Neural progenitor cell (in vitro differentiated cells): ENCODE data around the gene COG5.

ENCODE experiments used
- EZH2 ChIP-seq: fragments of 200-600 bp; sonication (generic); IDR thresholded peaks from 2 replicates; pipeline ENCODE4 v1.6.1; 2017; ENCODE audit warnings: antibody characterized with exemption, mild to moderate bottlenecking, moderate library complexity
- EZH2phosphoT487 ChIP-seq: fragments of 200-600 bp; sonication (generic); IDR thresholded peaks from 2 replicates; pipeline ENCODE4 v1.6.1; 2017; ENCODE audit warnings: antibody characterized with exemption
- TF ChIP-seq, protein P1 (sequence below): fragments of 200-600 bp; sonication (generic); IDR thresholded peaks from 2 replicates; pipeline ENCODE4 v1.5.1; 2017; ENCODE audit warnings: antibody characterized with exemption, mild to moderate bottlenecking

DNA sequence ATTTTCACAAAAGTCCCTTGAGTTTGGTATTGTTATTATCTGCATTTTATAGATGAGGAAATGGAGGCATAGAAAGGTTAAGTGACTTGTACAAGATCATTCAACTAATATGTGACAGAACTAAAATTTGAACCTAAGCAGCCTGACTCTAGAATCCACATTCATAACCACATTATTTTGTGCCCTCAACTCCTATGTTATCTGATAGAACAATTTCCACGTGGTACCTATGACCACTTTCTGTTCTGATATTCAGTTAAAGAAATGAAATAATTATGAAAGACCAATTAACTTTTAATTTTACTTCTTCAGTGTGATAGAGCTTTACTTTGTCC is 33.8 kb upstream of the COG5 start:
- TF ChIP-seq, protein P1, sequence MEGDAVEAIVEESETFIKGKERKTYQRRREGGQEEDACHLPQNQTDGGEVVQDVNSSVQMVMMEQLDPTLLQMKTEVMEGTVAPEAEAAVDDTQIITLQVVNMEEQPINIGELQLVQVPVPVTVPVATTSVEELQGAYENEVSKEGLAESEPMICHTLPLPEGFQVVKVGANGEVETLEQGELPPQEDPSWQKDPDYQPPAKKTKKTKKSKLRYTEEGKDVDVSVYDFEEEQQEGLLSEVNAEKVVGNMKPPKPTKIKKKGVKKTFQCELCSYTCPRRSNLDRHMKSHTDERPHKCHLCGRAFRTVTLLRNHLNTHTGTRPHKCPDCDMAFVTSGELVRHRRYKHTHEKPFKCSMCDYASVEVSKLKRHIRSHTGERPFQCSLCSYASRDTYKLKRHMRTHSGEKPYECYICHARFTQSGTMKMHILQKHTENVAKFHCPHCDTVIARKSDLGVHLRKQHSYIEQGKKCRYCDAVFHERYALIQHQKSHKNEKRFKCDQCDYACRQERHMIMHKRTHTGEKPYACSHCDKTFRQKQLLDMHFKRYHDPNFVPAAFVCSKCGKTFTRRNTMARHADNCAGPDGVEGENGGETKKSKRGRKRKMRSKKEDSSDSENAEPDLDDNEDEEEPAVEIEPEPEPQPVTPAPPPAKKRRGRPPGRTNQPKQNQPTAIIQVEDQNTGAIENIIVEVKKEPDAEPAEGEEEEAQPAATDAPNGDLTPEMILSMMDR = no peak
- no peak for TF ChIP-seq EZH2
- no peak for TF ChIP-seq EZH2phosphoT487
